Mucosa of stomach (tissue), 1 donor: ENCODE measurements around the gene PTPRM.

ENCODE experiments used
- H3K27me3 ChIP-seq: one replicate; pipeline ENCODE4 v1.7.0; 2013; ENCODE audit warnings: mild to moderate bottlenecking, low read length; ENCODE audit not compliant: control insufficient read depth, insufficient read depth
- H3K36me3 ChIP-seq: one replicate; pipeline ENCODE4 v1.7.0; 2013; ENCODE audit warnings: low read length; ENCODE audit not compliant: control insufficient read depth, insufficient read depth
- H3K4me1 ChIP-seq: one replicate; pipeline ENCODE4 v1.7.0; 2013; ENCODE audit warnings: mild to moderate bottlenecking, low read length; ENCODE audit not compliant: control insufficient read depth, insufficient read depth
- H3K4me3 ChIP-seq: one replicate; pipeline ENCODE4 v1.7.0; 2013; ENCODE audit warnings: low read length
- H3K9ac ChIP-seq: one replicate; pipeline ENCODE4 v1.7.0; 2013; ENCODE audit warnings: mild to moderate bottlenecking, low read length, moderate library complexity
- H3K9me3 ChIP-seq: one replicate; pipeline ENCODE4 v1.7.0; 2013; ENCODE audit warnings: mild to moderate bottlenecking, low read length, moderate library complexity; ENCODE audit not compliant: control insufficient read depth
- donor health status: Pancreatic carcinoma.

The PTPRM gene

GRCh38 chr18:7896161-7896560, 329.0 kb downstream of the PTPRM start:
- Histone ChIP-seq H3K4me1 (no peaks in the 10 kb centered on the region), H3K36me3 (no peaks in the 10 kb centered on the region), H3K9me3 (no peaks in the 10 kb centered on the region), H3K4me3 (no peak overlapping the region), H3K27me3 (no peaks in the 10 kb centered on the region), H3K9ac (no peak overlapping the region)

DNA sequence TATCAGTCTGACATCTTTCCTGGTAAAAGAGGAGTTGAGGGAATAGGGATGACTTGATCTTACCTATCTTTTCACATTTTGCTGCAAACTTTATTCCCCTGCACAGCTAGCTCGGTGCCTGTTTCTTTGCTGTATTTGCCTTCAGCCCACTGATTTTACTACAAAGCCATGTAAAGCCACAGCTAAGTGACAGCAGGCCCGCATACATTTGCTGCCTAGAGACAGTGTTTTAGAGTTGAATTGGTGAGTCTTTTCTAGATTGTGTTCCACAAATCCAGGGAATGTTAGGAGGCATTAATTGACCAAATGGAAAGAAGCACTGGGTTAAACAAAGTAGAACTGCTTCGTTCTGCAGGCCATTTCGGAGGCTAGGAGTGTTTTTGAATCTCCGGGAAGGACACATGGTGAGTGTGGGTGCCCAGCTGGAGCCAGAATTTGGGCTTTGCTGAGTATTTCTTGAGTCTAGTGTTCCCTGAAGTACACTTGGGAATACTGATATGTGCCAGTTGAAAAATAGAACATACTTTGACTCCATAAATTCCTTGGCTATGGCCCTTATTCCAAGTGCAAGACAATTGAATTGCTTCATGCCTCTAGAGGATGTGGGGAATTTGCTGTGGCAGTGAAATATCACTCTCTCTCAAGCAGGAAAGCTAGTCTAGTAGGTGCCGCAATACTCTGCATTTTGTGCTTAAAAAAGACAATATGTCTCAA, 329.8 kb downstream of the PTPRM start:
- Histone ChIP-seq H3K36me3 (no peaks in the 10 kb centered on the region), H3K4me1 (no peaks in the 10 kb centered on the region), H3K27me3 (no peaks in the 10 kb centered on the region), H3K9ac (no peak overlapping the region), H3K9me3 (no peaks in the 10 kb centered on the region), H3K4me3 (no peak overlapping the region)

- no peaks in the 10 kb centered on the region for H3K36me3 ChIP-seq
- no peak overlapping the region for H3K9ac ChIP-seq
- no peaks in the 10 kb centered on the region for H3K4me1 ChIP-seq
- H3K27me3 ChIP-seq, result no peaks in the 10 kb centered on the region
- no peak overlapping the region for H3K4me3 ChIP-seq
- H3K9me3 ChIP-seq, result no peaks in the 10 kb centered on the region
Observed at GRCh38 chr18:7898181-7898580, 331.1 kb downstream of the PTPRM start.

DNA sequence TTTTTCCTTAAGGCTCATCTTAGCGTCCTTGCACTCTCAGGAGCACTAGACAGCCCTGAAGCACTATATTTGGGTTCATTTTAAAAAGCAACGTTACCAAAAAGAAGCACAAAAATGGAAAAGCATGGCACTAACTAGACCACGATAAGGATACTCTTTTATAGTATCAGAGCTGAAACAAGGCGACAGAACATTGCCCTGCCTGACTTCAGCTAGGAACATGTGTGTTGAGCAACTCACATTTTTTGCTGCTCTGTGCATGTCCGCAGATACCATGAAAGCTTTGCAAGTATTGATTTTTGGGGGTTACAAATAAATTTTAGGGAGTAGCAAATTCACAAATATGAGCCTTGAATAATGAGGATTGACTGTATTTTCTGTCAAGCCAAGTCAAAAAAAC, 332.0 kb downstream of the PTPRM start:
- Histone ChIP-seq H3K4me3 (no peak overlapping the region), H3K9ac (no peak overlapping the region), H3K9me3 (no peaks in the 10 kb centered on the region), H3K27me3 (no peaks in the 10 kb centered on the region), H3K36me3 (no peaks in the 10 kb centered on the region), H3K4me1 (no peaks in the 10 kb centered on the region)

DNA sequence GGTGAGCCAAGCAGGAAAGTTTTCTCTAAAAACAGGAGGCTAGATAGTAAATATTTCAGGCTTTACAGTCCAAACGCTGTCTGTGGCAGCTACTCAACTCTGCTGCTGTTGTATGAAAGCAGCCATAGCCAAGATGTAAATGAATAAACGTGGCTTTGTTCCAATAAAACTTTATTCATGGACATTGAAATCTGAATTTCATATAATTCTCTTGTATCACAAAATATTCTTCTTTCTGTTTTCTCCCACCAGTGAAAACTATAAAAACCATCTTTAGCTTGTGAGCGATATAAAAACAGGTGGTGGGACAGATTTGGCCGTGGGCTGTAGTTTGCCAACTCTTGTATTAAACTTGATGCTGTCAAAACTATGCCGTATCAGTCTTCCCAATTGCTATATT, 333.0 kb downstream of the PTPRM start:
- Histone ChIP-seq H3K27me3 (no peaks in the 10 kb centered on the region), H3K4me3 (no peak overlapping the region), H3K4me1 (no peaks in the 10 kb centered on the region), H3K9me3 (no peaks in the 10 kb centered on the region), H3K9ac (no peak overlapping the region), H3K36me3 (no peaks in the 10 kb centered on the region)

GRCh38 chr18:7901657-7902056, 334.5 kb downstream of the PTPRM start:
- H3K36me3 ChIP-seq, result no peaks in the 10 kb centered on the region
- no peaks in the 10 kb centered on the region for H3K4me1 ChIP-seq
- no peak overlapping the region for H3K9ac ChIP-seq
- H3K27me3 ChIP-seq, result no peaks in the 10 kb centered on the region
- H3K9me3 ChIP-seq, result no peaks in the 10 kb centered on the region
- no peak overlapping the region for H3K4me3 ChIP-seq

GRCh38 chr18:7902399-7902839, 335.3 kb downstream of the PTPRM start:
- Histone ChIP-seq H3K4me1 (no peaks in the 10 kb centered on the region), H3K36me3 (no peaks in the 10 kb centered on the region), H3K9me3 (no peaks in the 10 kb centered on the region), H3K9ac (no peak overlapping the region), H3K4me3 (no peak overlapping the region), H3K27me3 (no peaks in the 10 kb centered on the region)

GRCh38 chr18:7904529-7904928, 337.4 kb downstream of the PTPRM start:
- Histone ChIP-seq H3K4me3 (no peak overlapping the region), H3K27me3 (no peaks in the 10 kb centered on the region), H3K9me3 (no peaks in the 10 kb centered on the region), H3K4me1 (no peaks in the 10 kb centered on the region), H3K36me3 (no peaks in the 10 kb centered on the region), H3K9ac (no peak overlapping the region)

DNA sequence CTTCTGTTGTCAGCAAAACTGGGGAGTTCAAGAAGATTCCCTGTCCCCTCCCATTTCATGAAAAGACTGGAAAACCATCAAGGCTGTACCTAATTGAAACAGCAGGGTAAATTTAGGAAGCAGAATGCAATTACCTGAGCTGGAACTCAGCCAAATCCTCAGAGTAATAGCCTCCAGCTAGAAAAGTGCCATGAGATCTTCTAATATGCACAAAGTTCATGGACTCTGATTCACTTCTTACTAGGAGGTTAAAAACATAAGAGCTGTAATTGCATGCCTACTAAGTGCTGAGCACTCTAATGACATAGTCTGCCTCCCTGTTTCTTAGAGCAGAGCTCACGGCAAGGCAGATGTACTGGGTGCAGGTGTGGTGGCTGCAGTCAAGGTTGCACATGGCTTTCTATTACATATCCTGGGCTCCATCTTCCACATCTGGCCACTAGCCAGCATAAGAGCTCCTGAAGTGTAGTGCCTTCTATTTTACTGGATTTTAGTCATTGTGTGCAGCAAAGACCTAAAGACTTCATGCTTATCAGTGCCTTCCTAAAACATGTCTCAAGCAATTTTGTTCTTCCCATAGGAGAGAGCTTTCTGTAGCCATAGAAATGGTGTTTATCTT, 341.7 kb downstream of the PTPRM start:
- Histone ChIP-seq H3K36me3 (no peaks in the 10 kb centered on the region), H3K4me3 (no peak overlapping the region), H3K9me3 (no peaks in the 10 kb centered on the region), H3K27me3 (no peaks in the 10 kb centered on the region), H3K9ac (no peak overlapping the region), H3K4me1 (no peaks in the 10 kb centered on the region)

GRCh38 chr18:7914834-7915670, 347.9 kb downstream of the PTPRM start:
- H3K9me3 ChIP-seq, result no peaks in the 10 kb centered on the region
- no peaks in the 10 kb centered on the region for H3K27me3 ChIP-seq
- H3K9ac ChIP-seq, result no peak overlapping the region
- H3K4me1 ChIP-seq, result no peaks in the 10 kb centered on the region
- H3K4me3 ChIP-seq, result no peak overlapping the region
- H3K36me3 ChIP-seq, result no peaks in the 10 kb centered on the region

GRCh38 chr18:7918701-7919100, 351.6 kb downstream of the PTPRM start:
- Histone ChIP-seq H3K4me3 (no peak overlapping the region), H3K27me3 (no peaks in the 10 kb centered on the region), H3K9ac (no peak overlapping the region), H3K9me3 (no peaks in the 10 kb centered on the region), H3K36me3 (no peaks in the 10 kb centered on the region), H3K4me1 (peaks cover 9% of the 10 kb centered on the region)

GRCh38 chr18:7919565-7919964, 352.4 kb downstream of the PTPRM start:
- no peak overlapping the region for H3K4me3 ChIP-seq
- no peak overlapping the region for H3K9ac ChIP-seq
- no peaks in the 10 kb centered on the region for H3K27me3 ChIP-seq
- no peaks in the 10 kb centered on the region for H3K36me3 ChIP-seq
- H3K9me3 ChIP-seq, result no peaks in the 10 kb centered on the region
- H3K4me1 ChIP-seq, result peaks cover 9% of the 10 kb centered on the region
